Stimulated activated CD8-positive, alpha-beta memory T cell treated with anti-CD3 and anti-CD28 coated beads, Interleukin-4, amount 100 ng/mL, for 24 hours (primary cell): ENCODE measurements around the gene SCUBE3.

Experiments
- DNase-seq: peaks from one replicate; pipeline ENCODE4 v3.0.0-alpha.2; 2020; ENCODE audit warnings: low read depth

Gene SCUBE3

DNA sequence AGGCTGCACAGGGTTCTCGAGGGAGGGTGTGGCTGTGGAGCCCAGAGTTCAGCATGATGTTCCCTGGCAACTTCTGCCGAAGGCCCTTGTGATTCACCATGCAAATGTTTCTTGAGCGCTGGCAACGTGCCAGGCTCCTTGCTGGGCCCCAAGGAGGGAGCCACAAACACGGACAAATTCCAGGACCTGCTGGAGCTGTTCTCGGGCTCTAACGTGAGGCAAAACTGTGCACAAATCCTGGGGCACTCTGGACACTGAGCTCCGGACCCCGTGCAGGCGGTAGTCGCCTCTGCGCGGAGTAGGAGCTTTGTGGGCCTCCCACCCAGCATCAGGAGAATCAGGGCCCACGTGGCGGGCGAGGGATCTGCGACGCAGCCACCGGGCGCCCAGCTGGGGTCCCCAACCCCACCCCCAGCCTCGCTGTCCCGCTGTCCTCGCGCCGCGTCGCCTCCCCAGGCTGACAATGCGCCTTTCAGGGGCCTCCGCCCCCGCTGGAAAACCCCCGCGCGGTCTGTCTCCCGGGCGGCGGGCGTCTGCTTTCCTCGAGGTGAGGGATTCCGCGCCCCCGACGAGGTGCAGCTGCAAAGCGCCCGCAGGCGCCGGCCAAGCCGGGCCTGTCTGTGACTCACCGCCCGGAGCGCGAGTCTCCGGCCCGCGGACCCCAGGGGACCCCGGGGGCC lies 31.7 kb upstream of the SCUBE3 start:
- DNase-seq = no peak

DNA sequence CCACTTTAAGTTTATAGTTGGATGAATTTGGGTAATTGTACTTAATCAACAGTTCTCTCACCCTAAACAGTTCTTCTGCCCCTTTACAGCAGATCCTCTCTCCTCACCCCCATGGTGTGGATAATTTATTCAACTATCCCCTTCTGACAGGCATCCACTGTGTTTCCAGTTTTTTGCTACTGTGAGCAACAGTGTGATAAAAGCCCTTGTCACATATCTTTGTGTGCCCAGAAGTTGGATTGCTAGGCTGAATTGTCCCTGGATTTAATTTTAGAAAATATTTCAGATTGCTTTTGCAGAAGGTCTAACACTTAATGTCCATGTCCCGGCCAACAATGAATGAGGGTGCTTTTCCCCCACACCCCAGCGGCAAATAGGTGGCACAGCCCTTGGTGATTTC lies 30.5 kb upstream of the SCUBE3 start:
- no peak for DNase-seq

DNA sequence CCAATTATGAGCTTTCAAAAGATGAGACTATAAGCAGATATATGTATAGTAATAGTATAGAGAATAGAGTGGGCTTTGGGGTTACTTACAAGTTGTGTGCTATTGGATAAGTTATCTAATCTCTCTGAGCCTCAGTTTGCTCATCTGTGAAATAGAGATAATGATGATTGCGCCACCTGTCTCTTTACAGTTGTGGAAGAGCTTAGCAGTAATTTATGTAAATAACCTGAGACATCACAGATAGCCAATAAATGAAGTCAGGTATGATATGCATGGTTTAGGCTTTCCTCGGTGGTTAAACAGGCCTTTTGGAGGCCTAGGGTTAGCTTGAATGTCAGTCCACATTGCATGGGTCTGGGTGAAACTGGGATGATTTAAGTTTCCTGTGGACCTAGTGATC lies 29.8 kb upstream of the SCUBE3 start:
- DNase-seq = no peak

DNA sequence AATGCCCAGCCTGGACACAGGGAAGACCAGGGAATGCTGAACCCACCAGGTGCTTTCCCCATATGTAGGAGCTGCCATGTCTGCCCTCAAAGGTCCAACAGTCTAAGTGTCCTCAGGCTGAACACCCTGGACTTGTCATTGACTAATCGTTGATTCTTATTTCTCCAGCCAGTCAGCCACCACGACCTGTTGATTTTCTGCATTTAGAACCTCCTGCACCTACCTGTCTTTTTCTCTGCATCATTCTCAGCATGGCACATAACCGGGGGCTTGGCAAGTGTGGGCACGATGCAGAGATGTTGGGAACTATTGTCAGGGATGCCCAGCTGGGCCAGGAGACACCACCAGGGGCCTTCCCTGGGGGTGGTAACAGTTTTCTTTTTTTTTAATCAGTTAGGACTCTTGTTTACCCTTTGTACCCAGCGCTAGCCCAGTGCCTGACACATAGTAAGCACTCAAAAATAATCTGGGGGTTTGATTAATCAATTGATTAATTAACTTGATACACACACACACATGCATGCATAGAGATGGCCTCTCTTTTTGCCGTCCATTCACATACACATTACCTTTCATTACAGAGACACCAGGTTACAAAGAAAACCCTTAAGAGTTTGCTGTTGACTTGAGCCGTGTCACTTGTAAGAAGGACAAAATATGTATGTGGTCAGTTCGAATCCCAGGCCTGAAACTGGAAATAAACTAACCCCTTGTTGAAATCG lies 29.0 kb upstream of the SCUBE3 start:
- DNase-seq = no peak

DNA sequence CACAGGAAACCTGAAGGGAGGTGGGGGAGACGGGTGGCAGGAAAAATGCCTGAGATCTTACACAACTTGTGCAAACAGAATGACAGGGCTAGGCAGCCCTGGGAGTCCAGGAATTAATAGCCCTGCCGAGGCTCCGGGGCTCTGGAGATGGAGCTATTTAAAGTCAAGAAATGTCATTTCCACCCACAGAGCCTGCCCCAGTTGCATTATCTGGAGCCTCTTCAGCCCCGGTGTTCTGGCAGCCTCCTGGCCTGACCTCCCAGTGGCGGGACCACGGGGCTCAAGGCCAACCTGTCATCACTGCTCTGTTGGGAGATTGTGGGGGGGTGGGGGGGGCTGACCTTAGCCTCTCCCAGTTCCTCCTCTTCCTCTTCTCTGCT lies 28.5 kb upstream of the SCUBE3 start:
- no peak for DNase-seq

DNA sequence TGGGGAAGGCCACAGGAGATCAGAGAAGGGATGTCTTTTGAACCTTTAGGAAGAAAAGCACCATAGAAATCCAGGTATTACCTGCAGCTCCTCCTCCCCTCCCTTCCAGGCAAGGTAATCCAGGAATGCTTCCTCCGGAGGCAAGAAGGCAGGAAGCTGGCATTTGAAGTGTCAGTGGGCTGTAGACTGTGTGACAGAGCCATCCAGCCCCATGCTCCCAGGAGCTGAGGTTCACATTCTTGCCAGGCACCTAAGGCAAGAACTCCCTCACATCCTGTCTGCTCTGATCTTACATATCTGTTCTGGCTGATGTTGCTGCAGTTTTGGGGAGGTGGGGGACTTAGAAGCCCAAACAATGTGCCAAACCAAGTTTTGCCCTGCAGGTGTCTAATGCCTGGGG lies 27.8 kb upstream of the SCUBE3 start:
- no peak for DNase-seq

DNA sequence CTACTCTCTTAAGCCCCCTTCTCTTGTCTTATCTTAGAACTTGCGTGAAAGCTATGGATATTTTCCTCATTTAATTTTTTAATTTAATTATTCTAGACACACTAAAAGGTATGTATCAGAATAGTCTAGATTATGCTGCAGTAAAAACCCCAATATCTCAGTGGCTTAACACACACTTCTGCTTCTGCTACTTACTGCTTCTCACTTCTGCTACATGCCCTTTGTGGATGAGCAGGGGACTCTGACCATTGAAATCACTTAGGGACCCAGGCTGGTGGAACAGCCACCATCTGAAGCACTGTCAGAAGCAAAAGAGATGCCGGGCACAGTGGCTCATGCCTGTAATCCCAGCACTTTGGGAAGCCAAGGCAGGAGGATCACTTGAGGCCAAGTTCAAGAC lies 27.2 kb upstream of the SCUBE3 start:
- DNase-seq = no peak

DNA sequence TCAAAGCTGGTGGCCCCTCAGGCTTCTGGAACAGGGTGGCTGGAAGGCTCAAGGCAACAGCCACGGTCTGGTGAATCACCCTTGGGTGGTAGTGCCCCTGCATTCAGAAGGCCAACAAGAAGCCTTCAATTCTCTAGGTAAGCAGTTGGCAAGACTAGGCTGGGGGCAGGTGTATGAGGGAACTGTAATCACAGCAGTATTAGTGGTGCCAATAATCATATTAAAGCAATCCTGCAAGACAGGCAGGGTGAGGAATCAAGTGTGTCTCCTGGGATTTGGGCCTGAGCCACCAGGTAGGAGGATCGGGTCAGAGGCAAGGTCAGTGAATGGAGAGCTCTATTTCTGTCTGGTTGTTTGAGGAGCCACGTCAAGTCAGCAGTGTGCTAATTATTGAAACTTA lies 24.9 kb upstream of the SCUBE3 start:
- no peak for DNase-seq

DNA sequence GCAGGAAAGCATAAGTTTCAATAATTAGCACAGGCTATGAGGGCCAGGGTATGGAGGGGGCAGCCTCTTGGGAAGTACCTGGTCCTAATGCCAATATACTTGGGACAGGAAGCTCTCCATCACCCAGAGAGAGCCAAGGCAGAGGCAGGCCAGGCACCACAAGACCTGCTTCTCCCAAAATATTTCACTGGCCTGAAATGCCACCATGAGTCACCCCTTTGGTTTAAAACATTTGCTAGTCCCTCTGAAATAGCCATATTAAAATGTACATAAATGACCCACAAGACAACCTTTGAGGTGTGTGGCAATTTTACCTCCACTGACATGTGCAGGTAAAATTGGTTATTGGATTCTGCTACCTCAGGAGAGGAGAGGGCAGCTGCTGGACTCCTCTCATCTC lies 23.4 kb upstream of the SCUBE3 start:
- DNase-seq = no peak

DNA sequence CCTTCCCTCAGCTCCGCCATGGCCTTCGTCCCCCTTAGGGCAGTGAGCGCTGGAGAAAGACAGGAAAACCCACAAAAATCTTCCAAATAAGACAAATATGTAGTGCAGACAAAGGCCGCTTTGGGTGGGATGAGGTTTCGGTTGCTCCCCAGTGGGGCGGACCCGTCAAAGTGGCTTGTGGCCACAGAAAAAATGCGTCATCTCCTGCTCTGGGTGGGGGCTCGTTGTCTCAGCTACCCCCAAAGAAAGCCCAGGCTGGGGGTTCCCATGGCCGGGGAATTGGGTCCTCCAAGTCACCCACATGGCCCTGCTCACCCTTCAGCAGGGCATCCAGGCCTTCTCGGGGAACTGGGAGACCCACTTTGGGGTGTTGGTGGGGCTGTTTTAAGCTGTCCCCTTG lies 21.9 kb upstream of the SCUBE3 start:
- DNase-seq = no peak

DNA sequence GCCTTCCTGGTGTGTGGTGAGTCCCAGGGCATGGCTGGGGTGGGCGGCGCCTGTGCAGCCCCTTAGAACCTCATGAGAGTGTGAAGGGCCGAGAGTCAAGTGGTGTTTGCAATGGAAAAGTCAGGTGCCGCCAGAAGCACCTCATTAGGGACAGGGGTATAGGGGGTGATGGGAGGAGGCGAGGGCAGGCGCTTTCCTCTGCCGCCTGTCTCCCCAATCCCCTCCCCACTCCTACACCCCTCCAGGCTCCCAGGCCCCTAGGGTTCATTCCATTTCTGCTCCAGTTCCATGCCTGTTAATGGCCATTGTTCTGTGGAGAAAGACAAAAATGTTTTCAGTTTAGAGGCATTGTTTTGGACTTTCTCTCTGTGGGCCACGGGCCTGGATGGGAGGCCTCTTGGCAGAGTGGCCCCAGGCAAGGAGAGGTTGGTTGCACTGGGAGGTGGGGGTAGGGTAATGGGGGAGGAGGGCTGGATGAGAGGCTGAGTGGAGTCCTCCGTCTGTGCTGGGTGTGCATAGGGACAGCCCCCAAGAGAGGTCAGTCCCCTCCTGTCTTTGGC lies 21.4 kb upstream of the SCUBE3 start:
- DNase-seq = no peak

DNA sequence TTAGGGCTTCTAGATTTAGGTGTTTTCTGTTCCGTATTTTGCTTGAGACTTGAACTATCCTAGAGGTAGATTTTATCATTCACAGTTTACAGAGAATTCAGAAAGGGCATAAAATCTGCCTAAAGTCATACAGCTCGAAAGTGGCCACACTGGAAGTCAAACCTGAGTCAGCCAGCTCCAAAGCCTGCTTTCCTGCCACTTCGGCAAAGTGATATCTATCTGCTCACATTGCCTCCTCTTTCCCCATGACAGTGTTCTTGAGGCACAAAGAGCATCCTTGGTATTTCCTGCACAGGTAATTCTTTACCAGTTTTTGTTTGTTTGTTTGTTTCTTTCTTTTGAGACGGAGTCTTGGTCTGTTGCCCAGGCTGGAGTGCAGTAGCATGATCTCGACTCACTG lies 19.4 kb upstream of the SCUBE3 start:
- no peak for DNase-seq

DNA sequence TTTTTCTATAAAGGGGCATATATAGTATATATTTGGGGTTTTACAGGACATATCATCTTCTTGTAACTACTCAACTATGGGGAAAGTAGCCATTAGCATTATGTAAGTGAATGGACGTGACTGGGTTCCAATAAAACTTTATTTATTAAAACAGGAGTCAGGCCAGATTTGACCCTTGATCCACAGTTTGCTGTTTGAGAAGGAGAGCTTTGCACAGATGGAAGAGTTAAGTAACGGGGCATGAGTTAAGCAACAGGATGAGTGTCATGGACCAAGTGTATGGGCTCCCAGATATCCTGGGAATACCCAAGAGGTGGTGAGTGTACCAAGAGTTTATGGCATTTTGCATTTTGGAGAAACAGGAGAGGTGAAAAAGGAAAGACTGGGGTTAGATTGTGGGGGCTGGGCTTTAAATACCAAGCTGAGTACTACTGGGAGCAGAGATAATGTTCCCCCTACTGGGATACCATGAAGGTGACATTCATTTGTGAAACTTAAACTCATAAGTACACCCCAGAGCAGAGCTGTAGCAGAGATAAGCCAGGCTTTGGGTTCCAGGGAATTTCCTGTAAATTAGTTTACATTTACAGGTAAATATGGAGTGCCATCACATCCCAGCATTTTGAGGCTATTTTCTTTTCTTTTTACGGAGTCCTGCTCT lies 18.5 kb upstream of the SCUBE3 start:
- DNase-seq = no peak

DNA sequence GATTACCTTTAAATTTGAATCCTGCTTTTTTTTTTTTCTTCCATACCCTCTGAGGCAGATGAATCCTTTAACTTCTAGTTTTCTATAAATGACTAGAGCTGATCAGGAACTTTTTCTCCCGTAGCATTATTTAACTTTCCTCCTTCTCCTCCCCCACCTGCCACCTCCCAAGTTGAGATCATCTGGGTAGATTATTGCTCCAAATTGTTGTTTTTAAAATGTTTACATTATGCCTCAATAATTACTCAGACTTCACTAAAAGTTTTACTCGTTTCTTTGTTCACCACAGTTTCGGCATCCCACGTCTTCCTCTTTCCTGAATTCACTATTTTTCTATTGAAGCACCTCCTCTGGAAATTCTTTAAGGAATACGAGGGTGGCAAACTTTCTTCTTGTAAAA lies 16.6 kb upstream of the SCUBE3 start:
- no peak for DNase-seq

DNA sequence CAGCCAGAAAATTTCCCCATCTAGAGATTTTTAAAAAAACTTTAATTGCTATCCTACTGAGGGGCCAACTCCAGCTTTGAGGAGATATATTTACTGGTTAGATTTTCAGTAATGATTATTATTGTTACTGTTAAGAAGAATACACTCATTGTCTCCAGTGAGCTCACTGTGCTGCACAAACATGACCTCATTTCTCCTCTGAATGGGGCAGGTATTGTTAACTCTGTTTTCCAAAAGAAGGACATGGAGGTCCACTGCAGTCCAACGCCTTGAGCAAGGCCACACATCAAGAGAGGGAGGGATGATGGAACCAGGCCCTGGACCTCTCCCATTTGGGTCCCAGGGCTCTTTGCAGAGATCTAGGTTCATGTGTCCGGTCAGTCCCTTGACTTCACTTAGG lies 13.9 kb upstream of the SCUBE3 start:
- DNase-seq = no peak

DNA sequence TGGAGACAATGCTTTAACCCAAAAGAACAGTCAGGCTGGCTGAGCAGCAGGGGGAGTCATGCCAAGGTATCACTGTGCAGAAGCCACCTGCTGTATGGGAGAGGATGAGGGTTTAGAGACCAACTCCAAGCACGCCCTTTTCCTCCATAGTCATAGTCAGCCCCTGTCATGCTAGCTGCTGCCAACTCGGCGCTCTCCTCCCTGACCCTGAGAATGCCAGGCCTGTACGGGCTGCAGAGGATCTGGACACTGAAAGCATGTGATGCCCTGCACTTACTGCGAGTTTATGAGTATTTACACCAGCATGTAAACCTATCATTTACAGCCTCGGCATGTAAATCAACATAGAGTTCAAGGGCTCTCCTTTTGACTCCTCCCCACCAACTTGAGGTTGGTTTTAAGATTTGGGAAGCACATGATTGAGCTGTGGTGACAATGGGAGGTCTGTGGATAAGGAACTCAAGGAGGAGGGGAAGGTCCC lies 11.7 kb upstream of the SCUBE3 start:
- no peak for DNase-seq

DNA sequence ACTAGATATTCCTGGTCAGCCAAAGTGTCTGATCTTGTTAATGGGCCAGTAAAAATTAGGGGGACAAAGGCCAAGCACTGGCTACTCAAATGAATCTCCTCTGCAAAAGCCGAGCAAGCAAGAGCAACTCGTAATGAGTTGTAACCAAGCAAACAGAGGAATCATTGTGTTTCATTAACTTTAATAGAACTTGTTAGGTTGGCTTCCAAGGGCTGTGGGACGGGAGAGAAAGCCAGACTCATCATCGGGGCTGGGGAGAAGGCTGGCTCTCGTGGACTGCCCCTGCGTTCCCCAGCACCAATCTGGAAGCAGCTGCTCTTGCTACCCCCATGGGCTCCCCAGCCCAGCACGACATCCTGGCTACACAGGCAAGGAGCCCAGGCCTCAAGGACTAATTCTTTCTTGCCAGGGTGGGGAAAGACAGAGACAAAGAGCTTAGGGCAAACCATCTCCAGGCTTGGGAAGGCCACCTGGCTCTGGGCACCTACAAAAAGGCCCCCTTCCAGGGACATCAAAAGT lies 10.5 kb upstream of the SCUBE3 start:
- no peak for DNase-seq

DNA sequence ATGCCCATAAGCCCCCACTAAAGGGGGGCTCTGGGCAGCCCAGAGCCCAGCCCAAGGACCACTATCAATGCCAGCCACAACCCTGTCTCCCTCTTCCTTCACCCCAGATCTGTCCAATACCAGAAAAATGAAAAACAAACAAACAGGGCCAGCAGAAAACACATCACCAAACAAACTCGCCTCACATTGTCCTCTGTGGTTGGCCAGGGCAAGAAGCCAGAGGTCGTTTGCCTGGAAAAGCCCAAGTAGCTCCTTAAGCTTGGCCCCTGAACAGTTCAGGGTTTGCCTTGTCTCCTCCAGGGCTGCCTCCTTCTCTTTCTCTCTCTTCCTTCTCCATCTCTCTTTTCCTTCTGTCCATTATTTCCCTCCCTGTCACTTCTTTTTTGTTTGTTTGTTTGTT lies 10.1 kb upstream of the SCUBE3 start:
- DNase-seq = no peak

DNA sequence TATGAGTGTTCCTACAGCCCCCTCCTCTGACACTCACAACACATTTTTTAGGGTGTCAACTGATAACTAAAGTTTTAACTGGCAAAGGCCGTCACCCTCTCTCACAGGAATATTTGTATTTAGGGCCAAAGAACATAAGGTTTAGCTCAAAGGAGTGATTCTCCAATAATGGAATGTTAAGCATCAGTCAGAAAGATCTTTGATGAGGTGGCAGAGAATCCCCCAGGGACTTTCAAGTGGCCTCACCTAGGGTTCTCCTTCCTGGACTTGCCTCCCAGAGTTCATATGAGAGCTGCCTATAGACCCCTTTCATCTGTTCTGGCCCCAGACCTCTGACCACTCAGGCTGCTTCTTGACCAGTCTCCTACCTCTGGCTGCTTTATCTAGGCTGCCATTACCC lies 7.4 kb upstream of the SCUBE3 start:
- no peak for DNase-seq

DNA sequence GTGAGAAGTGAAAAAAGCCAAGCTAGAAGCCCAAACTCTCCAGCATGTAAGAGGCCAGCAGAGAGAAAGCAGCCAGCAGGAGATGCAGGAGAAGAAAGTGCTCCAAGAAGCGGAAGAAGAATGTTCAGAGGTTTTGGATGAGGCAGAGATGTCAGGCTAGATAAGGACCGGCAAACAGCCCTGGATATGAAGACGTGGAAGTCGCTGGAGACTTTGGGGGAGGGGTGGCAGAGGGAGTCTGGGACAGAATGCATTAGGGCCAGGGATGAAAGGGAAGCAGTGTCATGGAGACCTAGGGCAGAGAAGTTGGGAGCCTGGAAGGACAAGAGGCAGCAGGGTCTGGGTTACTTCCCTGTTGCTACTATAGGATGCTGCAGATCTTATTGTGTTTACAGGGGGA lies 5.3 kb upstream of the SCUBE3 start:
- no peak for DNase-seq

DNA sequence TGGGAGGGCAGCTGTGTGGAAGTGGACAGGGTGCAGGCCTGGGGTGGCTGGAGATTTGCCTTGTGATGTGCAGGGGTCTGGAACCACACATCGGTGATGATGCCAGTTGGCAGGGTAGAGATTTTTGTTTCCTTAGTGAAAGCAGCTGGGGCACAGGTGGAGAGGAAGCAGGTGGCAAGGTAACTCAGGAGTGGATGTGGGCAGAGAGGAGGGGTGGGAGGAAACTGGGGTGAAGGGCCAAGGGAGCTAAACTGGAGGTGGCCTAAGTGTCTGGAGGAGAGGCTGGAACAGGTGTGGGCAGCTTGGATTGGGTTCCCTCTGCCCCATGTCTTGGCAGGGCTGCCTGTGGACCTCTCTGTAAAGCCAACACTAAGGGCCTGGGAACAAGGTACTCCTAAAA lies 4.7 kb upstream of the SCUBE3 start:
- no peak for DNase-seq

DNA sequence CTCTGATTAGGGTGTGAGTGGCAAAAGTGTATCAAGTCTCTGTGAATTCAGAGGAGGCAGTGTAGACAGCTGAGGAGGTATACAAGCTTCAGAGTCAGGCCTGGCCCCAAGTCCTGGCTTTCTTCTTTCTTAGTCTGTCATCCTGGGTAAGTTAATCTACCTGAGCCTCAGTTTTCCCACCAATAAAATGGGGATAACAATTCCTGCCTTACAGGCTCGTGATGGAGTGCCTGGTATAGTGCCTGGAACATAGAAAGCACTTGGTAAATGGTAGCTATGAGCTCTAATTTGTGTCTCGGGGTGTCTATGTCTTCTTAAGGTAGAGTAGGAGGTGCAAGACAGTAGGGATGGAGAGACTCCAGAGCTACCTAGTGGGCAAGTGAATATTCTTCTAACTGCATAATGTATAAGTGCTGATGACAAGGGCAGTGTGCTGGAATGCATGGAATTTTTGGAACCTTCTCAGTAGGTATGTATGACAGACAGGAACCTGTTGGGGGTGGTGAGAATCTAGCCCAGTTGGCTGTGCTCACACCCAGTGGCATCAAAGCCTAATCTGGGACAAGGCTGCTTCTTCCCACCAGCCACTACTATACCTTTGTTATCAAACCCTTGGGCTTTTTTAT lies 4.0 kb upstream of the SCUBE3 start:
- DNase-seq = no peak
